ENCODE results near the gene PRKAB1.

DNA sequence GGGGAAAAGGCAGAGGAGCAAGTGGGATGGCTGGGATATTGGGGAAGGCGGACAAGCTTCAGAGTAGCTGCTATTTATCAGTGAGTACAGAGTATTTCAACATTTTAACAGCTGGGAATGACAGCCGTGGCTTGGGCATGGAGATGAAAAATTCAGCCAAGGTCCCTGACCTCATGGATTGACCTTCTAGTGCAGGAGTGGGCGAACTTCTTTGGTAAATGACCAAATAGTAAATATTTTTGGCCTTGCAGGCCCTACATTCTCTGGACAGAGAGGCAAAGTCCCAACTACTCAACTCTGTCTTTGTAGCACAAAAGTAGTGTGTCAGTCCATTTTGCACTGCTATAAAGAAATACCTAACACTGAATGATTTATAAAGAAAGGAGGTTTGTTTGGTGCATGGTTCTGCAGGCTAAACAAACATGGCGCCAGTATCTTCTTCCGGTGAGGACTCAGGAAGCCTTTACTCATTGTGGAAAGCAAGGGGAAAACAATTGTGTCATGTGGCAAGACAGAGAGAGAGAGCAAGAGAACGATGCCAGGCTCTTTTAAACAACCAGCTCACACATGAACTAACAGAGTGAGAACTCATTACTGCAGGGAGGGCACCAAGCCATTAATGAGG is 40.8 kb upstream of the PRKAB1 start:
- TF ChIP-seq, protein P1, sequence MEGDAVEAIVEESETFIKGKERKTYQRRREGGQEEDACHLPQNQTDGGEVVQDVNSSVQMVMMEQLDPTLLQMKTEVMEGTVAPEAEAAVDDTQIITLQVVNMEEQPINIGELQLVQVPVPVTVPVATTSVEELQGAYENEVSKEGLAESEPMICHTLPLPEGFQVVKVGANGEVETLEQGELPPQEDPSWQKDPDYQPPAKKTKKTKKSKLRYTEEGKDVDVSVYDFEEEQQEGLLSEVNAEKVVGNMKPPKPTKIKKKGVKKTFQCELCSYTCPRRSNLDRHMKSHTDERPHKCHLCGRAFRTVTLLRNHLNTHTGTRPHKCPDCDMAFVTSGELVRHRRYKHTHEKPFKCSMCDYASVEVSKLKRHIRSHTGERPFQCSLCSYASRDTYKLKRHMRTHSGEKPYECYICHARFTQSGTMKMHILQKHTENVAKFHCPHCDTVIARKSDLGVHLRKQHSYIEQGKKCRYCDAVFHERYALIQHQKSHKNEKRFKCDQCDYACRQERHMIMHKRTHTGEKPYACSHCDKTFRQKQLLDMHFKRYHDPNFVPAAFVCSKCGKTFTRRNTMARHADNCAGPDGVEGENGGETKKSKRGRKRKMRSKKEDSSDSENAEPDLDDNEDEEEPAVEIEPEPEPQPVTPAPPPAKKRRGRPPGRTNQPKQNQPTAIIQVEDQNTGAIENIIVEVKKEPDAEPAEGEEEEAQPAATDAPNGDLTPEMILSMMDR (IDR thresholded peaks at IDR 0.05 in 2 of 3, conservative IDR thresholded peaks at IDR 0.05 in 1 of 3; ENCODE audit: borderline replicate concordance in 1 of 3, insufficient read depth in 1 of 3, low read depth in 2 of 3, low read length in 2 of 3) = no peak
- TF ChIP-seq ELF1 (IDR thresholded peaks at IDR 0.05; ENCODE audit: borderline replicate concordance, low read depth) (no peak), ZNF274 (IDR thresholded peaks at IDR 0.05; ENCODE audit: low read depth, low read length) (no peak), SRF (IDR thresholded peaks at IDR 0.05; ENCODE audit: low read depth) (no peak), MAX (IDR thresholded peaks at IDR 0.05) (no peak), SIN3A (IDR thresholded peaks at IDR 0.05; ENCODE audit: low read depth) (no peak)
- TF ChIP-seq, protein P2, sequence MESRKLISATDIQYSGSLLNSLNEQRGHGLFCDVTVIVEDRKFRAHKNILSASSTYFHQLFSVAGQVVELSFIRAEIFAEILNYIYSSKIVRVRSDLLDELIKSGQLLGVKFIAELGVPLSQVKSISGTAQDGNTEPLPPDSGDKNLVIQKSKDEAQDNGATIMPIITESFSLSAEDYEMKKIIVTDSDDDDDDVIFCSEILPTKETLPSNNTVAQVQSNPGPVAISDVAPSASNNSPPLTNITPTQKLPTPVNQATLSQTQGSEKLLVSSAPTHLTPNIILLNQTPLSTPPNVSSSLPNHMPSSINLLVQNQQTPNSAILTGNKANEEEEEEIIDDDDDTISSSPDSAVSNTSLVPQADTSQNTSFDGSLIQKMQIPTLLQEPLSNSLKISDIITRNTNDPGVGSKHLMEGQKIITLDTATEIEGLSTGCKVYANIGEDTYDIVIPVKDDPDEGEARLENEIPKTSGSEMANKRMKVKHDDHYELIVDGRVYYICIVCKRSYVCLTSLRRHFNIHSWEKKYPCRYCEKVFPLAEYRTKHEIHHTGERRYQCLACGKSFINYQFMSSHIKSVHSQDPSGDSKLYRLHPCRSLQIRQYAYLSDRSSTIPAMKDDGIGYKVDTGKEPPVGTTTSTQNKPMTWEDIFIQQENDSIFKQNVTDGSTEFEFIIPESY (IDR thresholded peaks at IDR 0.05; ENCODE audit: extremely low read depth, insufficient replicate concordance, low read length) = no peak

Measured in HCT116 (cell line).